PC-9 (cell line): Measurements from ENCODE around the gene KCNIP1. TPM values are rescaled to one million over a fixed set of nuclear protein-coding genes. Genes with fewer than 3 reads are reported as not detected.

ENCODE experiments used
- BruUV-seq: library from RNA; stranded (reverse); fragments of 400-500 nt; replicated peaks from 2 replicates; lab custom pipeline; 2021; lab: Mats Ljungman, UMichigan
- CTCF ChIA-PET: fragments of 300-600 bp; sonication (Branson Sonifier 250); formaldehyde crosslinking; loops from one replicate; lab custom pipeline; 2022; ENCODE audit warnings: antibody characterized with exemption; lab: Charles Lee
- POLR2A ChIA-PET: fragments of 300-600 bp; sonication (Branson Sonifier 250); formaldehyde crosslinking; loops from one replicate; lab custom pipeline; 2022; ENCODE audit warnings: antibody characterized with exemption; ENCODE audit not compliant: unreplicated experiment; lab: Charles Lee
- DNase-seq, 2 experiments: peaks; one replicate each; pipeline versions ENCODE4 v3.0.0 to v3.0.0-alpha.2; 2015 to 2022; ENCODE audit warnings: mixed read lengths in 1 of 2
- H2AFZ ChIP-seq: fragments of 200-600 bp; sonication (generic); 2 replicates; pipeline ENCODE4 v1.8.1; 2017; ENCODE audit warnings: antibody characterized with exemption
- H3F3A ChIP-seq: fragments of 200-600 bp; sonication (generic); 2 replicates; pipeline ENCODE4 v1.8.1; 2017; ENCODE audit warnings: antibody characterized with exemption, mild to moderate bottlenecking, low read depth; ENCODE audit not compliant: insufficient read depth
- H3K27ac ChIP-seq: fragments of 200-600 bp; sonication (generic); 2 replicates; pipeline ENCODE4 v1.6.1; 2016; ENCODE audit warnings: mixed run types
- H3K27me3 ChIP-seq: fragments of 200-600 bp; sonication (generic); 2 replicates; pipeline ENCODE4 v1.6.1; 2016; ENCODE audit warnings: low read depth, mixed run types; ENCODE audit not compliant: insufficient read depth
- H3K36me3 ChIP-seq: fragments of 200-600 bp; sonication (generic); 2 replicates; pipeline ENCODE4 v1.6.1; 2016; ENCODE audit warnings: low read depth, mixed run types
- H3K4me1 ChIP-seq: fragments of 200-600 bp; sonication (generic); replicated peaks from 2 replicates; pipeline ENCODE4 v1.6.1; 2016; ENCODE audit warnings: mixed run types; ENCODE audit not compliant: insufficient read depth
- H3K4me2 ChIP-seq: fragments of 200-600 bp; sonication (generic); 2 replicates; pipeline ENCODE4 v1.6.1; 2017; ENCODE audit warnings: mixed run types
- H3K4me3 ChIP-seq: fragments of 200-600 bp; sonication (generic); 2 replicates; pipeline ENCODE4 v1.6.1; 2016; ENCODE audit warnings: mixed run types
- H3K79me2 ChIP-seq: fragments of 200-600 bp; sonication (generic); 2 replicates; pipeline ENCODE4 v1.6.1; 2017; ENCODE audit warnings: low read depth, mixed run types
- H3K9me2 ChIP-seq: fragments of 200-600 bp; sonication (generic); 2 replicates; pipeline ENCODE4 v1.8.1; 2017; ENCODE audit warnings: mild to moderate bottlenecking; ENCODE audit not compliant: insufficient read depth
- H3K9me3 ChIP-seq: fragments of 200-600 bp; sonication (generic); 2 replicates; pipeline ENCODE4 v1.8.1; 2016; ENCODE audit warnings: low read depth; ENCODE audit not compliant: insufficient read depth
- H4K20me1 ChIP-seq: fragments of 200-600 bp; sonication (generic); 2 replicates; pipeline ENCODE4 v1.8.1; 2017; ENCODE audit not compliant: insufficient read depth
- CTCF ChIP-seq: fragments of 200-600 bp; sonication (generic); conservative IDR thresholded peaks from 2 replicates; pipeline ENCODE4 v1.6.1; 2017; ENCODE audit warnings: mixed run types, antibody characterized with exemption, mild to moderate bottlenecking, moderate library complexity
- EZH2 ChIP-seq: fragments of 200-600 bp; sonication (generic); IDR thresholded peaks from 2 replicates; pipeline ENCODE4 v1.8.0; 2017; ENCODE audit warnings: antibody characterized with exemption, low read depth
- intact Hi-C: fragments of 100-400 bp; cut with micrococcal nuclease; formaldehyde crosslinking; loops from one replicate; pipeline ENCODE4 v1.10.0; 2022; ENCODE audit not compliant: unreplicated experiment
- total RNA-seq: library from RNA; stranded (reverse); gene quantifications from 2 replicates; pipeline ENCODE4 v1.2.3, GENCODE V29; 2021

Gene KCNIP1
- total RNA-seq, 1 experiment from 2014 or later, result not detected

GRCh38 chr5:170660531-170660930 is 156.7 kb downstream of the KCNIP1 start:
- H3K4me2 ChIP-seq, result no peak overlapping the region
- no peaks in the 10 kb centered on the region for H3K4me1 ChIP-seq
- H3K4me3 ChIP-seq, result no peak overlapping the region
- no peaks in the 10 kb centered on the region for H3K9me3 ChIP-seq
- no peaks in the 10 kb centered on the region for H3F3A ChIP-seq
- TF ChIP-seq EZH2, result no peak
- TF ChIP-seq CTCF, result no peak
- no peaks in the 10 kb centered on the region for H3K36me3 ChIP-seq
- ChIA-PET CTCF (no interaction called here), POLR2A (no interaction called here)
- H3K79me2 ChIP-seq, result no peaks in the 10 kb centered on the region
- BruUV-seq, result no TSS peak
- no peaks in the 10 kb centered on the region for H4K20me1 ChIP-seq
- H3K27me3 ChIP-seq, result peaks cover 44% of the 10 kb centered on the region
- H3K27ac ChIP-seq, result no peak overlapping the region
- no peaks in the 10 kb centered on the region for H3K9me2 ChIP-seq
- no peak overlapping the region for H2AFZ ChIP-seq
- intact Hi-C loops, result no loop called here
- DNase-seq, result no peak

DNA sequence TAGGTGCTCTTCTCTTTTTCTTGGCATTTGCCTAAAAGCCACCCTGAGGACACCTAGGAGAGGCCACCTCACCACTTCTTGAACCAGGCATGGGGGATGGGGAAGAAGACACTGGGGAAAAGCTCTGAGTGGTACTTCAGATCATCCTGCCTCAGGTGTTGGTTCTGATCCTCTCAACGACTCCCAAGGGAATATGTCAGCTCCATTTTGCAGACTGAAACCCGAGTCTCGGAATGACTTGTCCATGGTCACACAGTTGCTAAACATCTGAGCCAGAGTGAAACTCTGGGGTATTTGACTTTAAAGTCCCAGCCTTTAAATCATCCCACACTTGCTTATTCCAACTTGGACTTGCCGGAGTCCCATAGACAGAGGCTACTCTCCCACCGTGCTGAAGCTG is 159.1 kb downstream of the KCNIP1 start:
- intact Hi-C loops, result no loop called here
- H3K79me2 ChIP-seq, result no peaks in the 10 kb centered on the region
- no peak overlapping the region for H3K4me3 ChIP-seq
- no peak for DNase-seq
- TF ChIP-seq CTCF (no peak), EZH2 (no peak)
- H2AFZ ChIP-seq, result no peak overlapping the region
- no peaks in the 10 kb centered on the region for H3K9me2 ChIP-seq
- no peaks in the 10 kb centered on the region for H3K36me3 ChIP-seq
- ChIA-PET POLR2A (no interaction called here), CTCF (no interaction called here)
- no peak overlapping the region for H3K27ac ChIP-seq
- H3K27me3 ChIP-seq, result peaks cover 43% of the 10 kb centered on the region
- no peak overlapping the region for H3K4me2 ChIP-seq
- H3K4me1 ChIP-seq, result no peaks in the 10 kb centered on the region
- no TSS peak for BruUV-seq
- H3K9me3 ChIP-seq, result no peaks in the 10 kb centered on the region
- no peaks in the 10 kb centered on the region for H4K20me1 ChIP-seq
- H3F3A ChIP-seq, result no peaks in the 10 kb centered on the region

DNA sequence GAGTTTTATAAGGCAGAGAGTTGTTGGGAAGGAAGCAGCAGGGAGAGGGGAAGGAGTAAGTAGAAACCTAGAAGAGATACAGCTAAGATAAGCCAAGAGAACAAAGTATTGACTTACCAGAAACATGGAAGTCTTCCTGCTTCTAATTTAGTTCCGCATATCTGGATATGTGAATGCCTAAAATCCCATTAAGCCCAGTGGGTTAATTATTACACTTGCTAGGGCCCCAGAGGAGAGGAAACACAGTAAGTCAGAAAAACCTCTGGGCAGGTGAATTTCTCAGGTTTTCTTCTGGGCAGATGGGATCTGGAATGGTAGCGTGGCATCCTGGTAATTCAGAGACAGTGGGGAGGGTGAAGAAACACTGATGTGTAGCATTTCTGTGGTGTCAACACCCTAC is 175.0 kb downstream of the KCNIP1 start:
- H3F3A ChIP-seq, result no peaks in the 10 kb centered on the region

More for the DNA sequence above, 175.0 kb downstream of the KCNIP1 start:
- no peak overlapping the region for H3K27ac ChIP-seq
- intact Hi-C loops, result no loop called here
- H3K36me3 ChIP-seq, result no peaks in the 10 kb centered on the region
- CTCF ChIA-PET, result no interaction called here
- BruUV-seq, result no TSS peak
- TF ChIP-seq EZH2 (no peak), CTCF (no peak)
- H3K4me2 ChIP-seq, result no peak overlapping the region
- H3K9me2 ChIP-seq, result no peaks in the 10 kb centered on the region
- H4K20me1 ChIP-seq, result no peaks in the 10 kb centered on the region
- no peaks in the 10 kb centered on the region for H3K4me1 ChIP-seq
- H3K9me3 ChIP-seq, result no peaks in the 10 kb centered on the region
- H3K79me2 ChIP-seq, result no peaks in the 10 kb centered on the region
- no peak overlapping the region for H2AFZ ChIP-seq
- POLR2A ChIA-PET, result no interaction called here
- no peak for DNase-seq
- H3K4me3 ChIP-seq, result no peak overlapping the region
- H3K27me3 ChIP-seq, result peaks cover 87% of the 10 kb centered on the region
